ENCODE results near the gene SVOPL.

The SVOPL gene

GRCh38 chr7:138581065-138581464 is 120.1 kb downstream of the SVOPL start:
- Histone ChIP-seq H3K4me1 (peaks cover 1% of the 10 kb centered on the region), H3K27me3 (ENCODE audit: control insufficient read depth, insufficient read depth, low read length) (no peaks in the 10 kb centered on the region), H3K4me3 (ENCODE audit: low read depth, low read length) (no peak overlapping the region), H3K36me3 (ENCODE audit: control insufficient read depth, insufficient read depth, low read length) (no peaks in the 10 kb centered on the region), H3K4me2 (ENCODE audit: low read length) (no peak overlapping the region), H3K79me2 (no peaks in the 10 kb centered on the region), H3K9ac (no peak overlapping the region), H2AFZ (no peak overlapping the region), H3K9me3 (ENCODE audit: control insufficient read depth, low read length) (no peaks in the 10 kb centered on the region), H3K27ac (no peak overlapping the region)
- TF ChIP-seq CTCF (IDR thresholded peaks at IDR 0.05), result no peak

- no peak for TF ChIP-seq CTCF (IDR thresholded peaks at IDR 0.05)
- no peaks in the 10 kb centered on the region for H3K9me3 ChIP-seq (ENCODE audit: control insufficient read depth, low read length)
- no peaks in the 10 kb centered on the region for H3K79me2 ChIP-seq
- H3K4me1 ChIP-seq, result no peaks in the 10 kb centered on the region
- no peak overlapping the region for H3K27ac ChIP-seq
- no peak overlapping the region for H2AFZ ChIP-seq
- H3K27me3 ChIP-seq (ENCODE audit: control insufficient read depth, insufficient read depth, low read length), result no peaks in the 10 kb centered on the region
- H3K9ac ChIP-seq, result no peak overlapping the region
- H3K4me2 ChIP-seq (ENCODE audit: low read length), result no peak overlapping the region
- no peak overlapping the region for H3K4me3 ChIP-seq (ENCODE audit: low read depth, low read length)
- H3K36me3 ChIP-seq (ENCODE audit: control insufficient read depth, insufficient read depth, low read length), result no peaks in the 10 kb centered on the region
Observed at GRCh38 chr7:138579671-138580070, 121.5 kb downstream of the SVOPL start.

- Histone ChIP-seq H3K9ac (no peak overlapping the region), H3K4me3 (ENCODE audit: low read depth, low read length) (no peak overlapping the region), H3K79me2 (no peaks in the 10 kb centered on the region), H3K27ac (no peak overlapping the region), H3K9me3 (ENCODE audit: control insufficient read depth, low read length) (no peaks in the 10 kb centered on the region), H3K36me3 (ENCODE audit: control insufficient read depth, insufficient read depth, low read length) (no peaks in the 10 kb centered on the region), H3K4me1 (no peaks in the 10 kb centered on the region), H2AFZ (no peak overlapping the region), H3K4me2 (ENCODE audit: low read length) (no peak overlapping the region), H3K27me3 (ENCODE audit: control insufficient read depth, insufficient read depth, low read length) (no peaks in the 10 kb centered on the region)
- TF ChIP-seq CTCF (IDR thresholded peaks at IDR 0.05), result no peak
Observed at GRCh38 chr7:138579136-138579535, 122.0 kb downstream of the SVOPL start.

- H3K9me3 ChIP-seq (ENCODE audit: control insufficient read depth, low read length), result no peaks in the 10 kb centered on the region
- no peak overlapping the region for H3K27ac ChIP-seq
- no peak overlapping the region for H2AFZ ChIP-seq
- TF ChIP-seq CTCF (IDR thresholded peaks at IDR 0.05), result no peak
- H3K4me2 ChIP-seq (ENCODE audit: low read length), result no peak overlapping the region
- H3K79me2 ChIP-seq, result no peaks in the 10 kb centered on the region
- no peaks in the 10 kb centered on the region for H3K27me3 ChIP-seq (ENCODE audit: control insufficient read depth, insufficient read depth, low read length)
- no peak overlapping the region for H3K4me3 ChIP-seq (ENCODE audit: low read depth, low read length)
- no peak overlapping the region for H3K9ac ChIP-seq
- no peaks in the 10 kb centered on the region for H3K4me1 ChIP-seq
- H3K36me3 ChIP-seq (ENCODE audit: control insufficient read depth, insufficient read depth, low read length), result no peaks in the 10 kb centered on the region
Observed at GRCh38 chr7:138575897-138576428, 125.2 kb downstream of the SVOPL start.

GRCh38 chr7:138573741-138574140 is 127.4 kb downstream of the SVOPL start:
- H2AFZ ChIP-seq, result no peak overlapping the region
- no peaks in the 10 kb centered on the region for H3K4me1 ChIP-seq
- no peaks in the 10 kb centered on the region for H3K9me3 ChIP-seq (ENCODE audit: control insufficient read depth, low read length)
- no peak for TF ChIP-seq CTCF (IDR thresholded peaks at IDR 0.05)
- no peaks in the 10 kb centered on the region for H3K27me3 ChIP-seq (ENCODE audit: control insufficient read depth, insufficient read depth, low read length)
- no peak overlapping the region for H3K9ac ChIP-seq
- no peaks in the 10 kb centered on the region for H3K36me3 ChIP-seq (ENCODE audit: control insufficient read depth, insufficient read depth, low read length)
- no peaks in the 10 kb centered on the region for H3K79me2 ChIP-seq
- H3K4me3 ChIP-seq (ENCODE audit: low read depth, low read length), result no peak overlapping the region
- no peak overlapping the region for H3K4me2 ChIP-seq (ENCODE audit: low read length)
- no peak overlapping the region for H3K27ac ChIP-seq
